ENCODE results near the gene PLXNA4.

The PLXNA4 gene

DNA sequence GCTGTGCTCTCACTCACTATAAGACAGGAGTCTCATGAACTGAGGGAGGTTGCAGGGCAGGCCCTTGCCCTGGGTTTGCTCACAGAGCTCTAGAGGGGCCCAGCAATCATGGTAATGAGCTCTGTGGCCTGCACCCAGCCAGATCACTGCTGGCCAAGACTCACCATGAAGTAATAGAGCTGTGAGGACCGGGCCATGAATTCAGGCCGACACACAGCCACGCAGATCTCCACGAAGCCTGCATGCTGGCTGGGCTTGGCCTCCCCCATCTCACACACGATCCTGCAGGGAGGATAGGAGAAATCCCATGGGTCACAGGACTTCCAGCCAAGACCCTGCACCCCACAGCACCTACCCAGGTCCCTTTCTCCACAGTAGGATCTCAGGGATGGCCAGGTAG lies 382.4 kb downstream of the PLXNA4 start:
- Histone ChIP-seq H3K9me2 (ENCODE audit: low read depth, low read length) (no peaks in the 10 kb centered on the region), H4K20me1 (ENCODE audit: insufficient read depth, low read length) (no peaks in the 10 kb centered on the region), H2AFZ (ENCODE audit: low read length) (no peak overlapping the region), H3K4me2 (ENCODE audit: low read length) (no peak overlapping the region), H3K9ac (ENCODE audit: low read length) (no peak overlapping the region), H3K27ac (ENCODE audit: low read depth, low read length, poor library complexity, severe bottlenecking) (no peak overlapping the region), H3K36me3 (ENCODE audit: insufficient read depth, low read length) (no peaks in the 10 kb centered on the region), H3K4me1 (ENCODE audit: insufficient read depth, low read length, severe bottlenecking) (no peaks in the 10 kb centered on the region), H3K4me3 (ENCODE audit: low read depth, low read length, poor library complexity, severe bottlenecking) (no peak overlapping the region), H3K27me3 (ENCODE audit: insufficient read depth, low read length) (no peaks in the 10 kb centered on the region; the same call in 1 of the 2 replicates), H3K79me2 (ENCODE audit: insufficient read depth, low read length) (no peaks in the 10 kb centered on the region), H3K9me3 (ENCODE audit: low read length) (no peaks in the 10 kb centered on the region), H3F3A (ENCODE audit: insufficient read depth, low read length) (no peaks in the 10 kb centered on the region)
- TF ChIP-seq, protein P1, sequence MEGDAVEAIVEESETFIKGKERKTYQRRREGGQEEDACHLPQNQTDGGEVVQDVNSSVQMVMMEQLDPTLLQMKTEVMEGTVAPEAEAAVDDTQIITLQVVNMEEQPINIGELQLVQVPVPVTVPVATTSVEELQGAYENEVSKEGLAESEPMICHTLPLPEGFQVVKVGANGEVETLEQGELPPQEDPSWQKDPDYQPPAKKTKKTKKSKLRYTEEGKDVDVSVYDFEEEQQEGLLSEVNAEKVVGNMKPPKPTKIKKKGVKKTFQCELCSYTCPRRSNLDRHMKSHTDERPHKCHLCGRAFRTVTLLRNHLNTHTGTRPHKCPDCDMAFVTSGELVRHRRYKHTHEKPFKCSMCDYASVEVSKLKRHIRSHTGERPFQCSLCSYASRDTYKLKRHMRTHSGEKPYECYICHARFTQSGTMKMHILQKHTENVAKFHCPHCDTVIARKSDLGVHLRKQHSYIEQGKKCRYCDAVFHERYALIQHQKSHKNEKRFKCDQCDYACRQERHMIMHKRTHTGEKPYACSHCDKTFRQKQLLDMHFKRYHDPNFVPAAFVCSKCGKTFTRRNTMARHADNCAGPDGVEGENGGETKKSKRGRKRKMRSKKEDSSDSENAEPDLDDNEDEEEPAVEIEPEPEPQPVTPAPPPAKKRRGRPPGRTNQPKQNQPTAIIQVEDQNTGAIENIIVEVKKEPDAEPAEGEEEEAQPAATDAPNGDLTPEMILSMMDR (IDR thresholded peaks at IDR 0.05; ENCODE audit: low read length), result no peak
- TF ChIP-seq EZH2 (IDR thresholded peaks at IDR 0.05; ENCODE audit: borderline replicate concordance, low read length), result no peak

DNA sequence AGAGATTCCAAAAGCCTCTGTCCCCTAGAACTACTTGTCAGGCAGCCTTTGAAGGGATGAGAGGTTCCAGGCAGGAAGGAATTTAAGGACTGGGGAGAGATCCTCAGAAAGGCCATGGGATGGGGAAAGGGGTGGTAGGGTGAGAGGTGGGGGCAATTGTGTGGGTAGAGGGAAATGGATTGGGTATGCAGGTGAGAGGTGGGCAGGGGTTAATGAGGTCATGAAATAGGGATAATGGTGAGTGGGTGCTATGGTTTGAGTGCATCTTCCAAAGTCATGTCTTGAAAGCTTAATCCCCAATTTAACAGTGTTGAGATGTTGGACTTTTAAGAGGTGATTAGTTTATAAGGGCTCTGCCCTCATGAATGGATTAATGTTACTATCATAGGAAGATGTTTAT lies 383.5 kb downstream of the PLXNA4 start:
- Histone ChIP-seq H3K36me3 (ENCODE audit: insufficient read depth, low read length) (no peaks in the 10 kb centered on the region), H4K20me1 (ENCODE audit: insufficient read depth, low read length) (no peaks in the 10 kb centered on the region), H3K9ac (ENCODE audit: low read length) (no peak overlapping the region)

DNA sequence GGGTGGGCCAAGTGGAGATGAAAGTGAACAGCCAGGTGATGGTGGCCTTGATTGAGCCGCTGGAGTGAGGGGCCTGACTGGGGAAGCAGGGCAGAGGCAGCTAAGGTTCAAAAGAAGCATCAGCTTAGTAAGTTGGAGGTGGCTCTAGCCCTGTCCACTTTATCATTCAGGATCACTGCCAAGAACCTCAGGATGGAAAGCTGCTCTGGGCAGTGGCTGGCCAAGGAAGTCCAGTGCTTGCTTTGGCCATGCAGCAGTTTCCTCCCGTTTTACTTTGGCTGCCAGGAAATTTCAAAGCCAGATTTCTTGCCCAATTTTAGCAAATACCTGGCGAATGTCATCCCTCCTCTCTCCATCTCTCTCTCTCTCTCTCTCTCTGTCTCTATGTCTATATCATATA lies 384.9 kb downstream of the PLXNA4 start:
- no peaks in the 10 kb centered on the region for H4K20me1 ChIP-seq (ENCODE audit: insufficient read depth, low read length)
- no peak for TF ChIP-seq EZH2 (IDR thresholded peaks at IDR 0.05; ENCODE audit: borderline replicate concordance, low read length)
- TF ChIP-seq, protein P1 (IDR thresholded peaks at IDR 0.05; ENCODE audit: low read length), result no peak

More for the DNA sequence above, 383.5 kb downstream of the PLXNA4 start:
- TF ChIP-seq EZH2 (IDR thresholded peaks at IDR 0.05; ENCODE audit: borderline replicate concordance, low read length), result no peak
- TF ChIP-seq, protein P1 (IDR thresholded peaks at IDR 0.05; ENCODE audit: low read length), result no peak
- no peak overlapping the region for H3K27ac ChIP-seq (ENCODE audit: low read depth, low read length, poor library complexity, severe bottlenecking)
- H3K4me2 ChIP-seq (ENCODE audit: low read length), result no peak overlapping the region
- H3K4me1 ChIP-seq (ENCODE audit: insufficient read depth, low read length, severe bottlenecking), result no peaks in the 10 kb centered on the region
- no peaks in the 10 kb centered on the region; the same call in 1 of the 2 replicates for H3K27me3 ChIP-seq (ENCODE audit: insufficient read depth, low read length)
- no peaks in the 10 kb centered on the region for H3K9me3 ChIP-seq (ENCODE audit: low read length)
- H3K79me2 ChIP-seq (ENCODE audit: insufficient read depth, low read length), result no peaks in the 10 kb centered on the region
- H2AFZ ChIP-seq (ENCODE audit: low read length), result no peak overlapping the region
- no peak overlapping the region for H3K4me3 ChIP-seq (ENCODE audit: low read depth, low read length, poor library complexity, severe bottlenecking)
- H3K9me2 ChIP-seq (ENCODE audit: low read depth, low read length), result no peaks in the 10 kb centered on the region
- H3F3A ChIP-seq (ENCODE audit: insufficient read depth, low read length), result no peaks in the 10 kb centered on the region

More for the DNA sequence above, 384.9 kb downstream of the PLXNA4 start:
- no peak overlapping the region for H3K9ac ChIP-seq (ENCODE audit: low read length)
- no peaks in the 10 kb centered on the region for H3K4me1 ChIP-seq (ENCODE audit: insufficient read depth, low read length, severe bottlenecking)
- H3K9me3 ChIP-seq (ENCODE audit: low read length), result no peaks in the 10 kb centered on the region
- H3K27ac ChIP-seq (ENCODE audit: low read depth, low read length, poor library complexity, severe bottlenecking), result no peak overlapping the region
- no peaks in the 10 kb centered on the region for H3F3A ChIP-seq (ENCODE audit: insufficient read depth, low read length)
- no peak overlapping the region for H2AFZ ChIP-seq (ENCODE audit: low read length)
- no peaks in the 10 kb centered on the region for H3K36me3 ChIP-seq (ENCODE audit: insufficient read depth, low read length)
- H3K4me3 ChIP-seq (ENCODE audit: low read depth, low read length, poor library complexity, severe bottlenecking), result no peak overlapping the region
- no peaks in the 10 kb centered on the region for H3K9me2 ChIP-seq (ENCODE audit: low read depth, low read length)
- no peaks in the 10 kb centered on the region; the same call in 1 of the 2 replicates for H3K27me3 ChIP-seq (ENCODE audit: insufficient read depth, low read length)
- H3K4me2 ChIP-seq (ENCODE audit: low read length), result no peak overlapping the region
- no peaks in the 10 kb centered on the region for H3K79me2 ChIP-seq (ENCODE audit: insufficient read depth, low read length)
